GM10266 (cell line): ENCODE data around the gene TLE3.

Source experiments
- DNase-seq: peaks from one replicate; pipeline ENCODE4 v3.0.0; 2012; ENCODE audit errors: extremely low spot score
- CTCF ChIP-seq: IDR thresholded peaks from 2 replicates; pipeline ENCODE4 v1.5.1; 2012; ENCODE audit warnings: mild to moderate bottlenecking, low read depth; ENCODE audit not compliant: control insufficient read depth, insufficient read depth; ENCODE audit errors: missing control alignments

TLE3 gene

GRCh38 chr15:70088455-70088854, 9.3 kb downstream of the TLE3 start:
- DNase-seq = no peak
- TF ChIP-seq CTCF = no peak

GRCh38 chr15:70087708-70088352, 9.9 kb downstream of the TLE3 start:
- no peak for TF ChIP-seq CTCF
- DNase-seq = no peak

GRCh38 chr15:70086636-70087035, 11.1 kb downstream of the TLE3 start:
- no peak for DNase-seq
- no peak for TF ChIP-seq CTCF

- TF ChIP-seq CTCF = no peak
- DNase-seq = no peak
Measured at GRCh38 chr15:70084461-70084860, 13.3 kb downstream of the TLE3 start.

- peak; percentile 46 for DNase-seq
- TF ChIP-seq CTCF = no peak
Measured at GRCh38 chr15:70083946-70084345, 13.8 kb downstream of the TLE3 start.

- DNase-seq = no peak
- no peak for TF ChIP-seq CTCF
Measured at GRCh38 chr15:70083418-70083817, 14.3 kb downstream of the TLE3 start.

GRCh38 chr15:70082281-70082900, 15.3 kb downstream of the TLE3 start:
- DNase-seq = no peak
- TF ChIP-seq CTCF = no peak
